Mesendoderm (in vitro differentiated cells): ENCODE results near the gene RCAN3.

ENCODE experiments used
- DNase-seq: peaks from one replicate; pipeline ENCODE4 v3.0.0; 2013
- H2AK5ac ChIP-seq: 2 replicates; pipeline ENCODE4 v1.6.1; 2013; ENCODE audit warnings: low read length, inconsistent platforms
- H2BK120ac ChIP-seq: 2 replicates; pipeline ENCODE4 v1.6.1; 2013; ENCODE audit warnings: low read depth, mild to moderate bottlenecking, low read length, moderate library complexity, mixed read lengths
- H2BK15ac ChIP-seq: replicated peaks from 2 replicates; pipeline ENCODE4 v1.6.1; 2013; ENCODE audit warnings: low read depth, mild to moderate bottlenecking, moderate library complexity
- H2BK5ac ChIP-seq: 2 replicates; pipeline ENCODE4 v1.6.1; 2013; ENCODE audit warnings: low read length, inconsistent platforms
- H3K18ac ChIP-seq: 2 replicates; pipeline ENCODE4 v1.6.1; 2013; ENCODE audit warnings: mild to moderate bottlenecking, low read length, mixed read lengths
- H3K23ac ChIP-seq: one replicate; pipeline ENCODE4 v1.6.1; 2013; ENCODE audit warnings: low read length
- H3K27ac ChIP-seq: 2 replicates; pipeline ENCODE4 v1.5.1; 2013; ENCODE audit warnings: low read depth, mild to moderate bottlenecking, inconsistent platforms, low read length, moderate library complexity
- H3K27me3 ChIP-seq: 2 replicates; pipeline ENCODE4 v1.6.1; 2013; ENCODE audit warnings: low read length, control low read depth, mild to moderate bottlenecking, inconsistent platforms; ENCODE audit not compliant: insufficient read depth, poor library complexity
- H3K36me3 ChIP-seq: 2 replicates; pipeline ENCODE4 v1.6.1; 2013; ENCODE audit warnings: low read length, inconsistent platforms; ENCODE audit not compliant: control insufficient read depth, insufficient read depth
- H3K4ac ChIP-seq: one replicate; pipeline ENCODE4 v1.6.1; 2013; ENCODE audit warnings: low read depth, mild to moderate bottlenecking, low read length, moderate library complexity
- H3K4me1 ChIP-seq: 2 replicates; pipeline ENCODE4 v1.6.1; 2013; ENCODE audit warnings: low read depth, low read length, inconsistent platforms; ENCODE audit not compliant: control insufficient read depth
- H3K4me2 ChIP-seq: 2 replicates; pipeline ENCODE4 v1.6.1; 2013; ENCODE audit warnings: low read length
- H3K4me3 ChIP-seq: 2 replicates; pipeline ENCODE4 v1.5.1; 2013; ENCODE audit warnings: mild to moderate bottlenecking, low read length
- H3K56ac ChIP-seq: one replicate; pipeline ENCODE4 v1.6.1; 2013; ENCODE audit warnings: low read length
- H3K79me1 ChIP-seq: 2 replicates; pipeline ENCODE4 v1.6.1; 2013; ENCODE audit warnings: low read length, inconsistent platforms
- H3K79me2 ChIP-seq: 2 replicates; pipeline ENCODE4 v1.6.1; 2013; ENCODE audit warnings: mild to moderate bottlenecking, low read length; ENCODE audit not compliant: control insufficient read depth, insufficient read depth
- H3K9ac ChIP-seq: 2 replicates; pipeline ENCODE4 v1.6.1; 2013; ENCODE audit warnings: low read length, inconsistent platforms
- H4K5ac ChIP-seq: one replicate; pipeline ENCODE4 v1.6.1; 2013; ENCODE audit warnings: low read length
- H4K8ac ChIP-seq: one replicate; pipeline ENCODE4 v1.6.1; 2013; ENCODE audit warnings: low read depth, mild to moderate bottlenecking, control low read depth, low read length, moderate library complexity
- WGBS: extraction: QIAGEN DNeasy Blood & Tissue Kit; methylation state at CpG from one replicate; pipeline ENCODE4 v1.1.7; 2013; ENCODE audit warnings: low lambda C conversion rate, missing lambda C conversion rate; ENCODE audit not compliant: insufficient coverage; ENCODE audit errors: extremely low coverage; 5-methylcytosine and 5-hydroxymethylcytosine counted together

The RCAN3 gene

GRCh38 chr1:24477309-24477708, 25.3 kb upstream of the RCAN3 start:
- H2AK5ac ChIP-seq: no peak overlapping the region
- H2BK120ac ChIP-seq: no peak overlapping the region
- no peaks in the 10 kb centered on the region for H3K27me3 ChIP-seq
- H2BK5ac ChIP-seq: no peak overlapping the region
- no peak overlapping the region for H4K8ac ChIP-seq
- no peak overlapping the region for H3K56ac ChIP-seq
- no peak overlapping the region for H3K4me3 ChIP-seq
- H3K4me1 ChIP-seq: peaks cover 2% of the 10 kb centered on the region
- H3K27ac ChIP-seq: no peak overlapping the region
- no peak for DNase-seq
- no peak overlapping the region for H3K18ac ChIP-seq
- H3K36me3 ChIP-seq: no peaks in the 10 kb centered on the region
- WGBS: no CpG with 5 or more reads among the region's 4 CpGs
- H4K5ac ChIP-seq: no peak overlapping the region
- H3K4me2 ChIP-seq: no peak overlapping the region
- no peak overlapping the region for H3K23ac ChIP-seq
- no peaks in the 10 kb centered on the region for H3K79me2 ChIP-seq
- no peak overlapping the region for H3K4ac ChIP-seq
- H2BK15ac ChIP-seq: no peak overlapping the region
- no peaks in the 10 kb centered on the region for H3K79me1 ChIP-seq
- no peak overlapping the region for H3K9ac ChIP-seq

GRCh38 chr1:24481101-24481500, 21.5 kb upstream of the RCAN3 start:
- Histone ChIP-seq H3K79me2 (no peaks in the 10 kb centered on the region), H3K4me3 (no peak overlapping the region), H3K56ac (peak overlapping the region; percentile 58), H2BK120ac (no peak overlapping the region), H3K23ac (no peak overlapping the region), H3K4me2 (no peak overlapping the region), H4K8ac (no peak overlapping the region), H4K5ac (no peak overlapping the region), H3K9ac (no peak overlapping the region), H3K4me1 (peaks cover 2% of the 10 kb centered on the region), H2BK15ac (no peak overlapping the region), H3K18ac (no peak overlapping the region), H3K27me3 (no peaks in the 10 kb centered on the region), H2BK5ac (peak overlapping the region; percentile 11), H2AK5ac (no peak overlapping the region), H3K4ac (no peak overlapping the region), H3K36me3 (no peaks in the 10 kb centered on the region), H3K27ac (no peak overlapping the region), H3K79me1 (no peaks in the 10 kb centered on the region)
- peak; percentile 42 for DNase-seq
- no CpG with 5 or more reads among the region's 2 CpGs for WGBS

- Histone ChIP-seq H3K56ac (no peak overlapping the region), H3K4me1 (peaks cover 2% of the 10 kb centered on the region), H2BK15ac (no peak overlapping the region), H3K4me2 (no peak overlapping the region), H3K23ac (no peak overlapping the region), H2BK5ac (no peak overlapping the region), H3K36me3 (no peaks in the 10 kb centered on the region), H3K27me3 (no peaks in the 10 kb centered on the region), H3K18ac (no peak overlapping the region), H3K9ac (no peak overlapping the region), H3K79me2 (no peaks in the 10 kb centered on the region), H3K4me3 (no peak overlapping the region), H4K8ac (no peak overlapping the region), H3K79me1 (no peaks in the 10 kb centered on the region), H2BK120ac (no peak overlapping the region), H3K4ac (no peak overlapping the region), H3K27ac (no peak overlapping the region), H4K5ac (no peak overlapping the region), H2AK5ac (no peak overlapping the region)
- no peak for DNase-seq
- WGBS: no CpG with 5 or more reads among the region's 16 CpGs
Measured at GRCh38 chr1:24481843-24482610, 20.6 kb upstream of the RCAN3 start.

GRCh38 chr1:24483441-24483840, 19.2 kb upstream of the RCAN3 start:
- Histone ChIP-seq H3K4me2 (no peak overlapping the region), H3K79me2 (no peaks in the 10 kb centered on the region), H3K23ac (no peak overlapping the region), H3K56ac (no peak overlapping the region), H3K9ac (no peak overlapping the region), H4K8ac (no peak overlapping the region), H2BK15ac (no peak overlapping the region), H3K4me1 (peaks cover 2% of the 10 kb centered on the region), H3K79me1 (no peaks in the 10 kb centered on the region), H3K27me3 (no peaks in the 10 kb centered on the region), H2BK5ac (no peak overlapping the region), H3K4ac (no peak overlapping the region), H4K5ac (no peak overlapping the region), H2BK120ac (no peak overlapping the region), H3K4me3 (no peak overlapping the region), H2AK5ac (no peak overlapping the region), H3K27ac (no peak overlapping the region), H3K18ac (no peak overlapping the region), H3K36me3 (no peaks in the 10 kb centered on the region)
- no CpG with 5 or more reads among the region's 5 CpGs for WGBS
- DNase-seq: no peak

GRCh38 chr1:24484199-24484598, 18.4 kb upstream of the RCAN3 start:
- H3K23ac ChIP-seq: no peak overlapping the region
- no peak overlapping the region for H2BK15ac ChIP-seq
- no peaks in the 10 kb centered on the region for H3K27me3 ChIP-seq
- H3K4me3 ChIP-seq: no peak overlapping the region
- no peak overlapping the region for H2BK120ac ChIP-seq
- H3K9ac ChIP-seq: no peak overlapping the region
- no peak overlapping the region for H3K27ac ChIP-seq
- H3K79me1 ChIP-seq: no peaks in the 10 kb centered on the region
- H3K79me2 ChIP-seq: no peaks in the 10 kb centered on the region
- H3K18ac ChIP-seq: no peak overlapping the region
- H3K4me1 ChIP-seq: peaks cover 2% of the 10 kb centered on the region
- H3K4ac ChIP-seq: no peak overlapping the region
- peak; percentile 51 for DNase-seq
- no peak overlapping the region for H4K5ac ChIP-seq
- no peak overlapping the region for H3K4me2 ChIP-seq
- no peak overlapping the region for H2AK5ac ChIP-seq
- no peak overlapping the region for H2BK5ac ChIP-seq
- H3K56ac ChIP-seq: no peak overlapping the region
- no peak overlapping the region for H4K8ac ChIP-seq
- no CpG with 5 or more reads among the region's 4 CpGs for WGBS
- no peaks in the 10 kb centered on the region for H3K36me3 ChIP-seq
